RWPE2 (cell line): ENCODE data around the gene WNK1.

ENCODE experiments used
- ATAC-seq: fragments of 200-7000 bp; cut with Tn5 transposase; 3 replicates; pipeline ENCODE4 v1.9.1; 2021; ENCODE audit warnings: low read depth
- DNase-seq: peaks from one replicate; pipeline ENCODE4 v3.0.0-alpha.2; 2020; ENCODE audit warnings: low spot score
- H3K27ac ChIP-seq: fragments of 450-650 bp; 2 replicates; pipeline ENCODE4 v1.5.1; 2017; ENCODE audit warnings: mild to moderate bottlenecking; ENCODE audit not compliant: poor library complexity, severe bottlenecking
- H3K27me3 ChIP-seq: fragments of 250-450 bp; sonication (Bioruptor Pico); 2 replicates; pipeline ENCODE4 v1.5.1; 2021; ENCODE audit warnings: mild to moderate bottlenecking, moderate library complexity; ENCODE audit not compliant: insufficient read depth, poor library complexity, severe bottlenecking
- H3K36me3 ChIP-seq: fragments of 250-450 bp; sonication (Bioruptor Pico); 2 replicates; pipeline ENCODE4 v1.5.1; 2020; ENCODE audit warnings: low read depth, mild to moderate bottlenecking, moderate library complexity
- H3K4me1 ChIP-seq: fragments of 250-450 bp; sonication (Bioruptor Pico); 2 replicates; pipeline ENCODE4 v1.5.1; 2021; ENCODE audit warnings: mild to moderate bottlenecking, moderate library complexity; ENCODE audit not compliant: insufficient read depth, poor library complexity, severe bottlenecking
- H3K4me3 ChIP-seq: fragments of 250-450 bp; sonication (Bioruptor Pico); 2 replicates; pipeline ENCODE4 v1.5.1; 2021; ENCODE audit warnings: mild to moderate bottlenecking, moderate library complexity; ENCODE audit not compliant: severe bottlenecking
- H3K9me3 ChIP-seq: fragments of 250-450 bp; sonication (Bioruptor Pico); 2 replicates; pipeline ENCODE4 v1.5.1; 2021; ENCODE audit warnings: mild to moderate bottlenecking, moderate library complexity; ENCODE audit not compliant: severe bottlenecking
- CTCF ChIP-seq: fragments of 450-650 bp; IDR thresholded peaks from one replicate; pipeline ENCODE4 v1.5.1; 2017; ENCODE audit warnings: mild to moderate bottlenecking, moderate library complexity; ENCODE audit not compliant: poor library complexity, severe bottlenecking

WNK1 gene

GRCh38 chr12:739349-739748 lies 13.0 kb upstream of the WNK1 start:
- ATAC-seq, result no peak
- H3K4me1 ChIP-seq, result no peaks in the 10 kb centered on the region
- TF ChIP-seq CTCF, result no peak

GRCh38 chr12:740921-741320 lies 11.5 kb upstream of the WNK1 start:
- no peak for DNase-seq
- Histone ChIP-seq H3K4me3 (no peak overlapping the region), H3K27ac (no peak overlapping the region), H3K9me3 (no peaks in the 10 kb centered on the region), H3K4me1 (no peaks in the 10 kb centered on the region), H3K36me3 (no peaks in the 10 kb centered on the region), H3K27me3 (no peaks in the 10 kb centered on the region)
- ATAC-seq, result no peak
- TF ChIP-seq CTCF, result no peak

More at GRCh38 chr12:739349-739748, 13.0 kb upstream of the WNK1 start:
- Histone ChIP-seq H3K27me3 (no peaks in the 10 kb centered on the region), H3K27ac (no peak overlapping the region), H3K9me3 (no peaks in the 10 kb centered on the region), H3K4me3 (no peak overlapping the region), H3K36me3 (no peaks in the 10 kb centered on the region)
- DNase-seq, result no peak

GRCh38 chr12:749751-750270 lies 2.6 kb upstream of the WNK1 start:
- H3K27me3 ChIP-seq, result no peaks in the 10 kb centered on the region
- no peak for TF ChIP-seq CTCF
- no peaks in the 10 kb centered on the region for H3K9me3 ChIP-seq
- DNase-seq (no peak), ATAC-seq (no peak)
- H3K4me3 ChIP-seq, result no peak overlapping the region
- no peaks in the 10 kb centered on the region; the same call in 1 of the 2 replicates for H3K36me3 ChIP-seq
- no peak overlapping the region for H3K27ac ChIP-seq
- peaks cover 17% of the 10 kb centered on the region for H3K4me1 ChIP-seq

GRCh38 chr12:750366-751191 lies 1.8 kb upstream of the WNK1 start:
- peaks cover 20% of the 10 kb centered on the region for H3K4me1 ChIP-seq
- no peaks in the 10 kb centered on the region; the same call in 1 of the 2 replicates for H3K36me3 ChIP-seq
- no peak for TF ChIP-seq CTCF
- peak overlapping the region; percentile 68 for H3K27ac ChIP-seq
- peak overlapping the region; percentile 89 for H3K4me3 ChIP-seq
- DNase-seq, result no peak
- no peaks in the 10 kb centered on the region for H3K9me3 ChIP-seq
- ATAC-seq, result no peak
- no peaks in the 10 kb centered on the region for H3K27me3 ChIP-seq
